Vagina (tissue), 2 donors: ENCODE results near the gene TEX50. TPM values are rescaled to one million over a fixed set of nuclear protein-coding genes. Genes with fewer than 3 reads are reported as not detected.
"Not testable (repeated sequence)": the region's sequence is repeated elsewhere in the genome, so short reads cannot be mapped to it uniquely, and the experiment has no call there.

ENCODE experiments used
- DNase-seq, 2 donors: peaks; one replicate each; pipeline ENCODE4 v3.0.0-alpha.2; 2017; ENCODE audit errors: extremely low spot score in 2 of 2
- H3K27ac ChIP-seq: fragments of 200-600 bp; sonication (generic); one replicate; pipeline ENCODE4 v1.5.1; 2019
- H3K27me3 ChIP-seq: fragments of 200-600 bp; sonication (generic); one replicate; pipeline ENCODE4 v1.5.1; 2019
- H3K36me3 ChIP-seq, 2 donors: fragments of 200-600 bp; sonication (generic); one replicate each; pipeline ENCODE4 v1.5.1; 2017 to 2019
- H3K4me1 ChIP-seq: fragments of 200-600 bp; sonication (generic); one replicate; pipeline ENCODE4 v1.5.1; 2019
- H3K4me3 ChIP-seq, 2 donors: fragments of 200-600 bp; sonication (generic); 1 replicate in 1 of 2; 2 replicates in 1 of 2; pipeline ENCODE4 v1.5.1; 2016 to 2019
- H3K9me3 ChIP-seq: fragments of 200-600 bp; sonication (generic); one replicate; pipeline ENCODE4 v1.5.1; 2019
- POLR2A ChIP-seq, 2 donors: fragments of 450-650 bp; IDR thresholded peaks; one replicate each; pipeline ENCODE4 v1.6.1; 2017; ENCODE audit warnings: antibody characterized with exemption in 2 of 2, mild to moderate bottlenecking in 2 of 2, moderate library complexity in 2 of 2
- POLR2AphosphoS5 ChIP-seq, 2 donors: sonication (generic); formaldehyde crosslinking; IDR thresholded peaks; one replicate each; pipeline ENCODE4 v1.9.0; 2017; ENCODE audit warnings: antibody characterized with exemption in 2 of 2, mild to moderate bottlenecking in 2 of 2, low read depth in 1 of 2; ENCODE audit not compliant: insufficient read depth in 1 of 2
- intact Hi-C: fragments of 100-400 bp; cut with DNase I; formaldehyde crosslinking; loops from one replicate; pipeline ENCODE4 v1.15.1; 2023
- total RNA-seq: library from RNA; depleted of rRNA; stranded (reverse); fragments of >200 nt; gene quantifications from one replicate; pipeline ENCODE4 v1.2.3, GENCODE V29; 2016
- TF ChIP-seq, protein P1 (sequence below), 3 experiments: fragments of 450-650 bp in 2 of 3; fragments of 200-600 bp in 1 of 3; sonication (generic) in 1 of 3; IDR thresholded peaks; one replicate each; pipeline ENCODE4 v1.5.1; 2017 to 2019; ENCODE audit warnings: antibody characterized with exemption in 3 of 3, mild to moderate bottlenecking in 2 of 3, moderate library complexity in 2 of 3

The TEX50 gene
- total RNA-seq = not detected

- H3K9me3 ChIP-seq = no peaks in the 10 kb centered on the region
Observed at GRCh38 chr1:173635116-173635515, at the start of gene TEX50. Gene TEX50, plus strand, starts transcription at chr1:173635338. Its CDS starts 184 bp downstream, at chr1:173635522.

GRCh38 chr1:173590557-173590956, 44.6 kb upstream of the TEX50 start:
- TF ChIP-seq POLR2AphosphoS5 (IDR thresholded peaks at IDR 0.05; ENCODE audit: insufficient read depth in 1 of 2, low read depth in 1 of 2) (no peak), POLR2A (IDR thresholded peaks at IDR 0.05) (no peak)
- TF ChIP-seq, protein P1, sequence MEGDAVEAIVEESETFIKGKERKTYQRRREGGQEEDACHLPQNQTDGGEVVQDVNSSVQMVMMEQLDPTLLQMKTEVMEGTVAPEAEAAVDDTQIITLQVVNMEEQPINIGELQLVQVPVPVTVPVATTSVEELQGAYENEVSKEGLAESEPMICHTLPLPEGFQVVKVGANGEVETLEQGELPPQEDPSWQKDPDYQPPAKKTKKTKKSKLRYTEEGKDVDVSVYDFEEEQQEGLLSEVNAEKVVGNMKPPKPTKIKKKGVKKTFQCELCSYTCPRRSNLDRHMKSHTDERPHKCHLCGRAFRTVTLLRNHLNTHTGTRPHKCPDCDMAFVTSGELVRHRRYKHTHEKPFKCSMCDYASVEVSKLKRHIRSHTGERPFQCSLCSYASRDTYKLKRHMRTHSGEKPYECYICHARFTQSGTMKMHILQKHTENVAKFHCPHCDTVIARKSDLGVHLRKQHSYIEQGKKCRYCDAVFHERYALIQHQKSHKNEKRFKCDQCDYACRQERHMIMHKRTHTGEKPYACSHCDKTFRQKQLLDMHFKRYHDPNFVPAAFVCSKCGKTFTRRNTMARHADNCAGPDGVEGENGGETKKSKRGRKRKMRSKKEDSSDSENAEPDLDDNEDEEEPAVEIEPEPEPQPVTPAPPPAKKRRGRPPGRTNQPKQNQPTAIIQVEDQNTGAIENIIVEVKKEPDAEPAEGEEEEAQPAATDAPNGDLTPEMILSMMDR (IDR thresholded peaks at IDR 0.05) = no peak
- intact Hi-C loops = no loop called here
- H3K9me3 ChIP-seq = no peaks in the 10 kb centered on the region
- H3K36me3 ChIP-seq = no peaks in the 10 kb centered on the region
- no peak overlapping the region for H3K27ac ChIP-seq
- H3K4me3 ChIP-seq = no peak overlapping the region
- no peaks in the 10 kb centered on the region for H3K27me3 ChIP-seq
- no peak for DNase-seq
- H3K4me1 ChIP-seq = no peaks in the 10 kb centered on the region

More at GRCh38 chr1:173635116-173635515, at the start of gene TEX50:
- Histone ChIP-seq H3K4me3 (no peak within 1 kb of the TSS), H3K4me1 (no peaks in the 10 kb centered on the region), H3K27me3 (no peaks in the 10 kb centered on the region), H3K36me3 (no peaks in the 10 kb centered on the region), H3K27ac (no peak within 1 kb of the TSS)
- TF ChIP-seq, protein P1 (IDR thresholded peaks at IDR 0.05) = no peak
- TF ChIP-seq POLR2A (IDR thresholded peaks at IDR 0.05) (no peak), POLR2AphosphoS5 (IDR thresholded peaks at IDR 0.05; ENCODE audit: insufficient read depth in 1 of 2, low read depth in 1 of 2) (no peak)
- intact Hi-C loops = no loop called here
- DNase-seq = no peak

DNA sequence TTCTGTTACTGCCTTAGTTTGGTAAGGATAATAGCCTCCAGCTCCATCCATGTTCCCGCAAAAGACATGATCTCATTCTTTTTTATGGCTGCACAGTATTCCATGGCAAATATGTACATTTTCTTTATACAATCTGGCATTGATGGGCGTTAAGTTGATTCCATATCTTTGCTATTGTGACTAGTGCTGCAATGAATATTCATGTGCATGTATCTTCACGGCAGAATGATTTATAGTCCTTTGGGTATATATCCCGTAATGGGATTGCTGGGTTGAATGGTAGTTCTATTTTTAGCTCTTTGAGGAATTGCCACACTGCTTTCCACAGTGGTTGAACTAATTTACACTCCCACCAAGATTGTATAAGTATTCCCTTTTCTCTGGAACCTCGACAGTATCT, 44.0 kb upstream of the TEX50 start:
- H3K4me3 ChIP-seq, intact Hi-C loops, H3K27ac ChIP-seq, H3K36me3 ChIP-seq, H3K4me1 ChIP-seq, H3K27me3 ChIP-seq, H3K9me3 ChIP-seq, DNase-seq: not testable (repeated sequence)

- no peaks in the 10 kb centered on the region for H3K4me1 ChIP-seq
- no peak overlapping the region for H3K4me3 ChIP-seq
- no peaks in the 10 kb centered on the region for H3K9me3 ChIP-seq
- H3K27me3 ChIP-seq = no peaks in the 10 kb centered on the region
- DNase-seq = no peak
- TF ChIP-seq POLR2AphosphoS5 (IDR thresholded peaks at IDR 0.05; ENCODE audit: insufficient read depth in 1 of 2, low read depth in 1 of 2) (no peak), POLR2A (IDR thresholded peaks at IDR 0.05) (no peak)
- TF ChIP-seq, protein P1 (IDR thresholded peaks at IDR 0.05) = no peak
- intact Hi-C loops = no loop called here
- H3K27ac ChIP-seq = no peak overlapping the region
- no peaks in the 10 kb centered on the region for H3K36me3 ChIP-seq
Observed at GRCh38 chr1:173596097-173596825, 38.9 kb upstream of the TEX50 start.

DNA sequence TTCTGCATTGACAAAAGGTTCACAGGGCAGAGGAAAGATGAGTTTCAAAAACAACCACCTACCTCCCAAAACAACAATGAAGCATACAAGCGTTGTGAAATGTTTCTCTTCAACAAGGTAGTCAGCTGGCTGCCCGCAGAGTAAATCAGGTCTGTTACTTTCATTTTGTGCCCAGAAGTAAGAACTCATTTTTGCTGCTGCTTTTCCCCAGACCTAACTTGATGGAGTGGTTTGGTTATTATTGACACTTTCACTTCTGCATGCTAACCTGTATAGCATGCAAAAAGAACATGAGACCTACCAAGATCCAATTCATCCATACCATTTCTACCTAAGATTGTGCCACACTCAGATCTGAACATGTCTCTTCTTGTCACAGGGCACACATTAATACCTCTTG, 33.5 kb upstream of the TEX50 start:
- DNase-seq = no peak
- intact Hi-C loops = no loop called here
- no peak overlapping the region for H3K4me3 ChIP-seq
- no peaks in the 10 kb centered on the region for H3K9me3 ChIP-seq
- no peaks in the 10 kb centered on the region for H3K36me3 ChIP-seq
- no peak overlapping the region for H3K27ac ChIP-seq
- no peaks in the 10 kb centered on the region for H3K4me1 ChIP-seq
- H3K27me3 ChIP-seq = no peaks in the 10 kb centered on the region
- TF ChIP-seq POLR2AphosphoS5 (IDR thresholded peaks at IDR 0.05; ENCODE audit: insufficient read depth in 1 of 2, low read depth in 1 of 2) (no peak), POLR2A (IDR thresholded peaks at IDR 0.05) (no peak)
- TF ChIP-seq, protein P1 (IDR thresholded peaks at IDR 0.05) = no peak
